SK-N-SH treated with all-trans-retinoic acid at 6 μM for 48 hours (cell line): Measurements from ENCODE around the gene MERTK.

Experiments used
- ATAC-seq: fragments of 200-7000 bp; cut with Tn5 transposase; 3 replicates; pipeline ENCODE4 v1.9.1; 2020; ENCODE audit warnings: mild to moderate bottlenecking, moderate library complexity
- ARNTL ChIP-seq: fragments of 450-650 bp; formaldehyde crosslinking; IDR thresholded peaks from 2 replicates; pipeline ENCODE4 v1.5.0; 2020; ENCODE audit warnings: low read depth, mild to moderate bottlenecking, moderate library complexity, borderline replicate concordance
- CSDC2 ChIP-seq: fragments of 250-450 bp; sonication (Bioruptor Pico); IDR thresholded peaks from 2 replicates; pipeline ENCODE4 v1.5.0; 2020; ENCODE audit warnings: mild to moderate bottlenecking, moderate library complexity
- ESRRG ChIP-seq: fragments of 250-450 bp; sonication (Bioruptor Pico); IDR thresholded peaks from 2 replicates; pipeline ENCODE4 v1.6.1; 2021; ENCODE audit warnings: mild to moderate bottlenecking
- GLIS3 ChIP-seq: fragments of 250-450 bp; sonication (Bioruptor Pico); IDR thresholded peaks from 2 replicates; pipeline ENCODE4 v1.5.0; 2020; ENCODE audit warnings: mild to moderate bottlenecking, moderate library complexity
- ISL1 ChIP-seq: fragments of 250-450 bp; sonication (Bioruptor Pico); IDR thresholded peaks from 2 replicates; pipeline ENCODE4 v2.1.2; 2022; ENCODE audit warnings: mild to moderate bottlenecking, moderate library complexity
- OSR1 ChIP-seq: fragments of 250-450 bp; sonication (Bioruptor Pico); IDR thresholded peaks from 2 replicates; pipeline ENCODE4 v1.8.0; 2022; ENCODE audit warnings: moderate library complexity, mild to moderate bottlenecking, inconsistent platforms
- PPARA ChIP-seq: fragments of 250-450 bp; sonication (Bioruptor Pico); IDR thresholded peaks from 2 replicates; pipeline ENCODE4 v1.5.0; 2020; ENCODE audit warnings: mild to moderate bottlenecking, borderline replicate concordance
- SNAI2 ChIP-seq: fragments of 250-450 bp; sonication (Bioruptor Pico); IDR thresholded peaks from 2 replicates; pipeline ENCODE4 v1.5.0; 2020; ENCODE audit warnings: mild to moderate bottlenecking, moderate library complexity
- TCF4 ChIP-seq: fragments of 250-450 bp; sonication (Bioruptor Pico); IDR thresholded peaks from 2 replicates; pipeline ENCODE4 v1.8.0; 2021; ENCODE audit warnings: mild to moderate bottlenecking, moderate library complexity, borderline replicate concordance
- TOX ChIP-seq: fragments of 250-450 bp; sonication (Bioruptor Pico); IDR thresholded peaks from 2 replicates; pipeline ENCODE4 v1.8.0; 2021; ENCODE audit warnings: mild to moderate bottlenecking, moderate library complexity, borderline replicate concordance
- ZC3H10 ChIP-seq: fragments of 250-450 bp; sonication (Bioruptor Pico); IDR thresholded peaks from 2 replicates; pipeline ENCODE4 v1.5.1; 2021; ENCODE audit warnings: mild to moderate bottlenecking, moderate library complexity
- ZFP3 ChIP-seq: fragments of 250-450 bp; sonication (Bioruptor Pico); IDR thresholded peaks from 2 replicates; pipeline ENCODE4 v1.5.0; 2020; ENCODE audit warnings: mild to moderate bottlenecking, moderate library complexity
- ZFP30 ChIP-seq: fragments of 450-650 bp; formaldehyde crosslinking; IDR thresholded peaks from 2 replicates; pipeline ENCODE4 v1.5.0; 2022; ENCODE audit warnings: mild to moderate bottlenecking, moderate library complexity
- ZNF565 ChIP-seq: fragments of 450-650 bp; formaldehyde crosslinking; conservative IDR thresholded peaks from 2 replicates; pipeline ENCODE4 v1.5.0; 2020; ENCODE audit warnings: low read depth, mild to moderate bottlenecking, moderate library complexity
- ZNF70 ChIP-seq: fragments of 450-650 bp; formaldehyde crosslinking; IDR thresholded peaks from 2 replicates; pipeline ENCODE4 v1.5.0; 2020; ENCODE audit warnings: mild to moderate bottlenecking, moderate library complexity
- ZNF8 ChIP-seq: fragments of 450-650 bp; formaldehyde crosslinking; IDR thresholded peaks from 2 replicates; pipeline ENCODE4 v1.5.0; 2020; ENCODE audit warnings: mild to moderate bottlenecking, moderate library complexity
- TF ChIP-seq, protein P1 (sequence below): fragments of 250-450 bp; sonication (Bioruptor Pico); IDR thresholded peaks from 2 replicates; pipeline ENCODE4 v1.8.0; 2021; ENCODE audit warnings: low read depth, mild to moderate bottlenecking, moderate library complexity, borderline replicate concordance
- TF ChIP-seq, protein P2 (sequence below): fragments of 250-450 bp; sonication (Bioruptor Pico); IDR thresholded peaks from 2 replicates; pipeline ENCODE4 v1.8.0; 2020; ENCODE audit warnings: mild to moderate bottlenecking, moderate library complexity, borderline replicate concordance
- TF ChIP-seq, protein P3 (sequence below): fragments of 250-450 bp; sonication (Bioruptor Pico); IDR thresholded peaks from 2 replicates; pipeline ENCODE4 v1.5.1; 2021; ENCODE audit warnings: mild to moderate bottlenecking, moderate library complexity
- TF ChIP-seq, protein P4 (sequence below): fragments of 250-450 bp; sonication (Bioruptor Pico); IDR thresholded peaks from 2 replicates; pipeline ENCODE4 v1.5.0; 2020; ENCODE audit warnings: mild to moderate bottlenecking, moderate library complexity
- TF ChIP-seq, protein P5 (sequence below): fragments of 250-450 bp; sonication (Bioruptor Pico); IDR thresholded peaks from 2 replicates; pipeline ENCODE4 v1.5.1; 2020; ENCODE audit warnings: low read depth, mild to moderate bottlenecking, moderate library complexity

Gene MERTK

DNA sequence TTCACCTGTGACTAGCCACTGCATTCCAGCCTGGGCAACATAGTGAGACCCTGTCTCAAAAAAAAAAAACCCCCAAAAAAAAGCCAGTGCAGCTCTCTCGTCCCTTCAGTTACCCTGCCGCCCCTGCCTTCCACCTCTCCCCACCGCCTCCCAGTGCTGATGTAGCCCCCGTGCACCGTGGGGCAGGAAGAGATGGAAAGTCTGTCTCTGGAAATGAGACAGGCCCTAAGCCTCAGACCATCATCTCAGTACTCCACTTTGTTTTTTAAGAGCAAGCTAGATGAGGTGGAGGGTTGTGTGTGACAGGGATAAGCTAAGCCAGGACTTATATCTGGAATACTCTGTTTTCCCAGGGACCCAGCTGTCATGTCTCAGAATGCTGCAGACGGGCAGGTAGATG is 32.0 kb downstream of the MERTK start:
- TF ChIP-seq, protein P1, sequence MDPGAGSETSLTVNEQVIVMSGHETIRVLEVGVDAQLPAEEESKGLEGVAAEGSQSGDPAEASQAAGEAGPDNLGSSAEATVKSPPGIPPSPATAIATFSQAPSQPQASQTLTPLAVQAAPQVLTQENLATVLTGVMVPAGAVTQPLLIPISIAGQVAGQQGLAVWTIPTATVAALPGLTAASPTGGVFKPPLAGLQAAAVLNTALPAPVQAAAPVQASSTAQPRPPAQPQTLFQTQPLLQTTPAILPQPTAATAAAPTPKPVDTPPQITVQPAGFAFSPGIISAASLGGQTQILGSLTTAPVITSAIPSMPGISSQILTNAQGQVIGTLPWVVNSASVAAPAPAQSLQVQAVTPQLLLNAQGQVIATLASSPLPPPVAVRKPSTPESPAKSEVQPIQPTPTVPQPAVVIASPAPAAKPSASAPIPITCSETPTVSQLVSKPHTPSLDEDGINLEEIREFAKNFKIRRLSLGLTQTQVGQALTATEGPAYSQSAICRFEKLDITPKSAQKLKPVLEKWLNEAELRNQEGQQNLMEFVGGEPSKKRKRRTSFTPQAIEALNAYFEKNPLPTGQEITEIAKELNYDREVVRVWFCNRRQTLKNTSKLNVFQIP (CRISPR knock-in tag) = no peak
- TF ChIP-seq GLIS3 (CRISPR knock-in tag) (no peak), ARNTL (CRISPR knock-in tag) (no peak), PPARA (no peak), ZFP3 (CRISPR knock-in tag) (no peak), ZC3H10 (CRISPR knock-in tag) (no peak), ESRRG (CRISPR knock-in tag) (no peak), TOX (CRISPR knock-in tag) (no peak), TCF4 (CRISPR knock-in tag) (no peak), ZNF565 (CRISPR knock-in tag) (no peak), ZFP30 (CRISPR knock-in tag) (no peak), CSDC2 (no peak), ZNF8 (CRISPR knock-in tag) (no peak), OSR1 (CRISPR knock-in tag) (no peak), ISL1 (CRISPR knock-in tag) (no peak), SNAI2 (CRISPR knock-in tag) (no peak)
- TF ChIP-seq, protein P2, sequence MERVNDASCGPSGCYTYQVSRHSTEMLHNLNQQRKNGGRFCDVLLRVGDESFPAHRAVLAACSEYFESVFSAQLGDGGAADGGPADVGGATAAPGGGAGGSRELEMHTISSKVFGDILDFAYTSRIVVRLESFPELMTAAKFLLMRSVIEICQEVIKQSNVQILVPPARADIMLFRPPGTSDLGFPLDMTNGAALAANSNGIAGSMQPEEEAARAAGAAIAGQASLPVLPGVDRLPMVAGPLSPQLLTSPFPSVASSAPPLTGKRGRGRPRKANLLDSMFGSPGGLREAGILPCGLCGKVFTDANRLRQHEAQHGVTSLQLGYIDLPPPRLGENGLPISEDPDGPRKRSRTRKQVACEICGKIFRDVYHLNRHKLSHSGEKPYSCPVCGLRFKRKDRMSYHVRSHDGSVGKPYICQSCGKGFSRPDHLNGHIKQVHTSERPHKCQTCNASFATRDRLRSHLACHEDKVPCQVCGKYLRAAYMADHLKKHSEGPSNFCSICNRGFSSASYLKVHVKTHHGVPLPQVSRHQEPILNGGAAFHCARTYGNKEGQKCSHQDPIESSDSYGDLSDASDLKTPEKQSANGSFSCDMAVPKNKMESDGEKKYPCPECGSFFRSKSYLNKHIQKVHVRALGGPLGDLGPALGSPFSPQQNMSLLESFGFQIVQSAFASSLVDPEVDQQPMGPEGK (CRISPR knock-in tag) = no peak
- TF ChIP-seq, protein P3, sequence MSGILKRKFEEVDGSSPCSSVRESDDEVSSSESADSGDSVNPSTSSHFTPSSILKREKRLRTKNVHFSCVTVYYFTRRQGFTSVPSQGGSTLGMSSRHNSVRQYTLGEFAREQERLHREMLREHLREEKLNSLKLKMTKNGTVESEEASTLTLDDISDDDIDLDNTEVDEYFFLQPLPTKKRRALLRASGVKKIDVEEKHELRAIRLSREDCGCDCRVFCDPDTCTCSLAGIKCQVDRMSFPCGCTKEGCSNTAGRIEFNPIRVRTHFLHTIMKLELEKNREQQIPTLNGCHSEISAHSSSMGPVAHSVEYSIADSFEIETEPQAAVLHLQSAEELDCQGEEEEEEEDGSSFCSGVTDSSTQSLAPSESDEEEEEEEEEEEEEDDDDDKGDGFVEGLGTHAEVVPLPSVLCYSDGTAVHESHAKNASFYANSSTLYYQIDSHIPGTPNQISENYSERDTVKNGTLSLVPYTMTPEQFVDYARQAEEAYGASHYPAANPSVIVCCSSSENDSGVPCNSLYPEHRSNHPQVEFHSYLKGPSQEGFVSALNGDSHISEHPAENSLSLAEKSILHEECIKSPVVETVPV (CRISPR knock-in tag) = no peak
- TF ChIP-seq, protein P4, sequence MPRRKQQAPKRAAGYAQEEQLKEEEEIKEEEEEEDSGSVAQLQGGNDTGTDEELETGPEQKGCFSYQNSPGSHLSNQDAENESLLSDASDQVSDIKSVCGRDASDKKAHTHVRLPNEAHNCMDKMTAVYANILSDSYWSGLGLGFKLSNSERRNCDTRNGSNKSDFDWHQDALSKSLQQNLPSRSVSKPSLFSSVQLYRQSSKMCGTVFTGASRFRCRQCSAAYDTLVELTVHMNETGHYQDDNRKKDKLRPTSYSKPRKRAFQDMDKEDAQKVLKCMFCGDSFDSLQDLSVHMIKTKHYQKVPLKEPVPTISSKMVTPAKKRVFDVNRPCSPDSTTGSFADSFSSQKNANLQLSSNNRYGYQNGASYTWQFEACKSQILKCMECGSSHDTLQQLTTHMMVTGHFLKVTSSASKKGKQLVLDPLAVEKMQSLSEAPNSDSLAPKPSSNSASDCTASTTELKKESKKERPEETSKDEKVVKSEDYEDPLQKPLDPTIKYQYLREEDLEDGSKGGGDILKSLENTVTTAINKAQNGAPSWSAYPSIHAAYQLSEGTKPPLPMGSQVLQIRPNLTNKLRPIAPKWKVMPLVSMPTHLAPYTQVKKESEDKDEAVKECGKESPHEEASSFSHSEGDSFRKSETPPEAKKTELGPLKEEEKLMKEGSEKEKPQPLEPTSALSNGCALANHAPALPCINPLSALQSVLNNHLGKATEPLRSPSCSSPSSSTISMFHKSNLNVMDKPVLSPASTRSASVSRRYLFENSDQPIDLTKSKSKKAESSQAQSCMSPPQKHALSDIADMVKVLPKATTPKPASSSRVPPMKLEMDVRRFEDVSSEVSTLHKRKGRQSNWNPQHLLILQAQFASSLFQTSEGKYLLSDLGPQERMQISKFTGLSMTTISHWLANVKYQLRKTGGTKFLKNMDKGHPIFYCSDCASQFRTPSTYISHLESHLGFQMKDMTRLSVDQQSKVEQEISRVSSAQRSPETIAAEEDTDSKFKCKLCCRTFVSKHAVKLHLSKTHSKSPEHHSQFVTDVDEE (CRISPR knock-in tag) = no peak
- TF ChIP-seq, protein P5, sequence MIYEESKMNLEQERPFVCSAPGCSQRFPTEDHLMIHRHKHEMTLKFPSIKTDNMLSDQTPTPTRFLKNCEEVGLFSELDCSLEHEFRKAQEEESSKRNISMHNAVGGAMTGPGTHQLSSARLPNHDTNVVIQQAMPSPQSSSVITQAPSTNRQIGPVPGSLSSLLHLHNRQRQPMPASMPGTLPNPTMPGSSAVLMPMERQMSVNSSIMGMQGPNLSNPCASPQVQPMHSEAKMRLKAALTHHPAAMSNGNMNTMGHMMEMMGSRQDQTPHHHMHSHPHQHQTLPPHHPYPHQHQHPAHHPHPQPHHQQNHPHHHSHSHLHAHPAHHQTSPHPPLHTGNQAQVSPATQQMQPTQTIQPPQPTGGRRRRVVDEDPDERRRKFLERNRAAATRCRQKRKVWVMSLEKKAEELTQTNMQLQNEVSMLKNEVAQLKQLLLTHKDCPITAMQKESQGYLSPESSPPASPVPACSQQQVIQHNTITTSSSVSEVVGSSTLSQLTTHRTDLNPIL (CRISPR knock-in tag) = no peak
- ATAC-seq = no peak

DNA sequence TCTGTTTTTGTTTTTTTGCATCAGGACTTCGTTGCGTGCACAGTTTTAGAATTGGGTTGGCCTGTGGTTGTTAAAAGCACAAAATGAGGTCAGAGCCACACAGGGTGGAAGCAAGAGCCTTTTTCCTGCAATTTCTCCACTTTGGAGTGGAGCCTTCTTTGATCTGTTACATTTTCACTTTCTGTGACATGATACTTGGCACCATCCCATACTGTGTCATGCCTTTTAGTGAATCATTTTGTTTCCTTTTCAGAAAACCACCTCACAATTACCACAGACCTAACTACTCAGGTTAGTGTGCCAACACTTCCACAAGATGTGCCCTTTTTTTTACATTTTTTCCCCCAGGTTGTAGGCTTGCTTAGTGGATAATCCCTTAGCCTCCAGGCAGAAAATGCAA is 32.5 kb downstream of the MERTK start:
- TF ChIP-seq, protein P4 (CRISPR knock-in tag) = no peak
- no peak for TF ChIP-seq TCF4 (CRISPR knock-in tag)
- no peak for TF ChIP-seq ZNF565 (CRISPR knock-in tag)
- no peak for TF ChIP-seq GLIS3 (CRISPR knock-in tag)
- no peak for TF ChIP-seq SNAI2 (CRISPR knock-in tag)
- TF ChIP-seq, protein P1 (CRISPR knock-in tag) = no peak
- TF ChIP-seq ZNF70 = no peak
- no peak; the same call in 1 of the 3 replicates for ATAC-seq
